H1 (cell line): ENCODE measurements around the gene TMEM258. TPM values are rescaled to one million over a fixed set of nuclear protein-coding genes. Genes with fewer than 3 reads are reported as not detected.

ENCODE experiments used
- GABPA ChIP-seq: IDR thresholded peaks from 2 replicates; pipeline ENCODE4 v1.6.1; 2011; ENCODE audit warnings: mild to moderate bottlenecking, low read length, moderate library complexity, borderline replicate concordance; ENCODE audit not compliant: insufficient read depth
- JUN ChIP-seq: IDR thresholded peaks from 2 replicates; pipeline ENCODE4 v1.6.1; 2011; ENCODE audit warnings: low read depth, mild to moderate bottlenecking, improper control_type of control experiment, low read length
- KDM1A ChIP-seq: fragments of 200-600, 300-600 bp; sonication (generic); IDR thresholded peaks from 2 replicates; pipeline ENCODE4 v1.7.1; 2016; ENCODE audit warnings: mild to moderate bottlenecking, low read length, borderline replicate concordance
- KDM4A ChIP-seq: IDR thresholded peaks from one replicate; pipeline ENCODE4 v1.7.1; 2012; ENCODE audit warnings: low read depth, mild to moderate bottlenecking, moderate library complexity, low read length, inconsistent platforms; ENCODE audit not compliant: severe bottlenecking
- MAFK ChIP-seq: IDR thresholded peaks from 2 replicates; pipeline ENCODE4 v1.6.1; 2012; ENCODE audit warnings: low read depth, mild to moderate bottlenecking, improper control_type of control experiment, low read length
- PHF8 ChIP-seq: fragments of 200-600 bp; sonication (generic); conservative IDR thresholded peaks from 2 replicates; pipeline ENCODE4 v1.7.1; 2012; ENCODE audit warnings: low read depth, mild to moderate bottlenecking, inconsistent platforms, low read length, moderate library complexity
- RBBP5 ChIP-seq: IDR thresholded peaks from 2 replicates; pipeline ENCODE4 v1.7.1; 2012; ENCODE audit warnings: low read depth, mild to moderate bottlenecking, inconsistent platforms, low read length, moderate library complexity, borderline replicate concordance
- polyA plus RNA-seq, 7 experiments: library from polyadenylated mRNA; depleted of rRNA in 3 of 7; stranded (reverse) in 5 of 7; unstranded in 2 of 7; fragments of >200 nt in 5 of 7; fragments of 200-250 nt in 2 of 7; gene quantifications; 1 replicate in 5 of 7; 2 replicates in 1 of 7; 4 replicates in 1 of 7; pipeline versions ENCODE4 v1.2.1 to v1.2.3, GENCODE V29; 2011 to 2013; ENCODE audit warnings: missing spikeins in 2 of 7, mixed read lengths in 2 of 7
- total RNA-seq: library from RNA; stranded (reverse); fragmentation: NEBNext Ultra II Directional; extraction: Animal tissue kit (Norgen Biotek cat#: 25700); gene quantifications from 2 replicates; pipeline ENCODE4 v1.2.1, GENCODE V29; 2021
- TF ChIP-seq, protein P1 (sequence below), 3 experiments: IDR thresholded peaks; 1 replicate in 2 of 3; 2 replicates in 1 of 3; pipeline versions ENCODE4 v1.5.1 to v1.6.1; 2011; ENCODE audit warnings: low read length in 3 of 3, mild to moderate bottlenecking in 3 of 3, inconsistent platforms in 2 of 3, low read depth in 1 of 3, moderate library complexity in 1 of 3; ENCODE audit not compliant: insufficient read depth in 1 of 3; ENCODE audit errors: control extremely low read depth in 1 of 3

TMEM258 gene
- total and polyA plus RNA-seq, 2 of the 8 experiments (the other 6 are each of a cell fraction or from before 2014, with no cell fraction given), result 186 to 759 TPM

DNA sequence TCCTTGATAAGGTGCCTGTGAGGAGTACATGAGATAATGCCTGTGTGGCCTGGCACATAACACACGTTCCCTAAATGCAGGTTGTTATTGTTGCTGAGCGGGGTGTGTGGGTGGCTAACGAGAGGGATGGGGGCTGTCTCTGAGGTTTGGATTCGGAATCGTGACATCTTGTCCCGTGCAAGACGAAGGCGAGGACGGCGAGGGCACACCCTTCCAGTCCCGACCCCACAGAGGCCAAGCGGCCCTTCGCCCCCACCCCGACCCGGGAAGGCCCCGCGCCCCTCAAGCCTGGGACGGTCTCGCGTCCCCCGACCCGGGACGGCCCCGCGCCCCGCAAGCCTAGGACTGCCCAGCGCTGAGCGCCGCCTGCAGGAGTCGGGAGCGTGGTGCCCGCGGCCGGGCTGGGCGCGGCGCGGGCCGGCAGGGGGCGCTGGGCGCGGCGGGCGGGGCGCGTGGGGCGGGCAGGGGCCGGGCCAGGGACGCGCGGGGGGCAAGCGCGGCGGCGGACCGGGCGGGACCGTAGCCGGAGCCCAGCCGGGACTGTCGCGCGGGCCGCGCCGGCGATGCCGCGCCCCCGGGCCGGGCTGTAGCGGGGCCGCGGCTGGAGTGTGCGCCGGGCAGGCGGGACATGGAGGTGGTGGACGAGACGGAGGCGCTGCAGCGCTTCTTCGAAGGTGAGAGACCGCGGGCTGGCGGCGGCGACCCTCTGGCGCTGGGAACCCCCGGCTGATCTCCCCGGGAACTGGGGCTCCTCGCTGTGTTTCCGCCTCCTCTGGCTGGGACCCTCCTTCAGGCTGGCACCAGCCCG lies 40.1 kb downstream of the TMEM258 start, which contains the start of gene MYRF (continued):
- no peak for TF ChIP-seq RBBP5
- peak; percentile 83 for TF ChIP-seq KDM4A
- no peak for TF ChIP-seq JUN
- no peak for TF ChIP-seq PHF8
- TF ChIP-seq, protein P1, sequence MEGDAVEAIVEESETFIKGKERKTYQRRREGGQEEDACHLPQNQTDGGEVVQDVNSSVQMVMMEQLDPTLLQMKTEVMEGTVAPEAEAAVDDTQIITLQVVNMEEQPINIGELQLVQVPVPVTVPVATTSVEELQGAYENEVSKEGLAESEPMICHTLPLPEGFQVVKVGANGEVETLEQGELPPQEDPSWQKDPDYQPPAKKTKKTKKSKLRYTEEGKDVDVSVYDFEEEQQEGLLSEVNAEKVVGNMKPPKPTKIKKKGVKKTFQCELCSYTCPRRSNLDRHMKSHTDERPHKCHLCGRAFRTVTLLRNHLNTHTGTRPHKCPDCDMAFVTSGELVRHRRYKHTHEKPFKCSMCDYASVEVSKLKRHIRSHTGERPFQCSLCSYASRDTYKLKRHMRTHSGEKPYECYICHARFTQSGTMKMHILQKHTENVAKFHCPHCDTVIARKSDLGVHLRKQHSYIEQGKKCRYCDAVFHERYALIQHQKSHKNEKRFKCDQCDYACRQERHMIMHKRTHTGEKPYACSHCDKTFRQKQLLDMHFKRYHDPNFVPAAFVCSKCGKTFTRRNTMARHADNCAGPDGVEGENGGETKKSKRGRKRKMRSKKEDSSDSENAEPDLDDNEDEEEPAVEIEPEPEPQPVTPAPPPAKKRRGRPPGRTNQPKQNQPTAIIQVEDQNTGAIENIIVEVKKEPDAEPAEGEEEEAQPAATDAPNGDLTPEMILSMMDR (IDR thresholded peaks at IDR 0.05; ENCODE audit: control extremely low read depth in 1 of 3, insufficient read depth in 1 of 3, low read depth in 1 of 3, low read length in 3 of 3), result peak in 2 of 3 experiments; percentile 57 to 97; a peak in 3 of 4 replicates
- TF ChIP-seq MAFK, result no peak
- TF ChIP-seq GABPA, result 0 out of 2 replicates have a peak, but pooled peaks have one; percentile 46
- TF ChIP-seq KDM1A, result no peak
